SK-N-SH treated with all-trans-retinoic acid at 6 μM for 48 hours (cell line): ENCODE measurements around the gene SBF2.

Source experiments
- ATAC-seq: fragments of 200-7000 bp; cut with Tn5 transposase; 3 replicates; pipeline ENCODE4 v1.9.1; 2020; ENCODE audit warnings: mild to moderate bottlenecking, moderate library complexity
- ARNTL ChIP-seq: fragments of 450-650 bp; formaldehyde crosslinking; IDR thresholded peaks from 2 replicates; pipeline ENCODE4 v1.5.0; 2020; ENCODE audit warnings: low read depth, mild to moderate bottlenecking, moderate library complexity, borderline replicate concordance
- BACH2 ChIP-seq: fragments of 250-450 bp; sonication (Bioruptor Pico); IDR thresholded peaks from 2 replicates; pipeline ENCODE4 v1.9.0; 2021; ENCODE audit warnings: mild to moderate bottlenecking, borderline replicate concordance
- CREB5 ChIP-seq: fragments of 250-450 bp; sonication (Bioruptor Pico); IDR thresholded peaks from 2 replicates; pipeline ENCODE4 v1.5.1; 2020; ENCODE audit warnings: low read depth, mild to moderate bottlenecking, moderate library complexity
- CSDC2 ChIP-seq: fragments of 250-450 bp; sonication (Bioruptor Pico); IDR thresholded peaks from 2 replicates; pipeline ENCODE4 v1.5.0; 2020; ENCODE audit warnings: mild to moderate bottlenecking, moderate library complexity
- ESRRG ChIP-seq: fragments of 250-450 bp; sonication (Bioruptor Pico); IDR thresholded peaks from 2 replicates; pipeline ENCODE4 v1.6.1; 2021; ENCODE audit warnings: mild to moderate bottlenecking
- GLIS3 ChIP-seq: fragments of 250-450 bp; sonication (Bioruptor Pico); IDR thresholded peaks from 2 replicates; pipeline ENCODE4 v1.5.0; 2020; ENCODE audit warnings: mild to moderate bottlenecking, moderate library complexity
- ISL1 ChIP-seq: fragments of 250-450 bp; sonication (Bioruptor Pico); IDR thresholded peaks from 2 replicates; pipeline ENCODE4 v2.1.2; 2022; ENCODE audit warnings: mild to moderate bottlenecking, moderate library complexity
- OSR1 ChIP-seq: fragments of 250-450 bp; sonication (Bioruptor Pico); IDR thresholded peaks from 2 replicates; pipeline ENCODE4 v1.8.0; 2022; ENCODE audit warnings: moderate library complexity, mild to moderate bottlenecking, inconsistent platforms
- PATZ1 ChIP-seq: fragments of 250-450 bp; sonication (Bioruptor Pico); IDR thresholded peaks from 2 replicates; pipeline ENCODE4 v1.8.0; 2020; ENCODE audit warnings: mild to moderate bottlenecking, moderate library complexity, borderline replicate concordance
- SNAI2 ChIP-seq: fragments of 250-450 bp; sonication (Bioruptor Pico); IDR thresholded peaks from 2 replicates; pipeline ENCODE4 v1.5.0; 2020; ENCODE audit warnings: mild to moderate bottlenecking, moderate library complexity
- TCF4 ChIP-seq: fragments of 250-450 bp; sonication (Bioruptor Pico); IDR thresholded peaks from 2 replicates; pipeline ENCODE4 v1.8.0; 2021; ENCODE audit warnings: mild to moderate bottlenecking, moderate library complexity, borderline replicate concordance
- TOX ChIP-seq: fragments of 250-450 bp; sonication (Bioruptor Pico); IDR thresholded peaks from 2 replicates; pipeline ENCODE4 v1.8.0; 2021; ENCODE audit warnings: mild to moderate bottlenecking, moderate library complexity, borderline replicate concordance
- ZC3H10 ChIP-seq: fragments of 250-450 bp; sonication (Bioruptor Pico); IDR thresholded peaks from 2 replicates; pipeline ENCODE4 v1.5.1; 2021; ENCODE audit warnings: mild to moderate bottlenecking, moderate library complexity
- ZFP3 ChIP-seq: fragments of 250-450 bp; sonication (Bioruptor Pico); IDR thresholded peaks from 2 replicates; pipeline ENCODE4 v1.5.0; 2020; ENCODE audit warnings: mild to moderate bottlenecking, moderate library complexity
- ZFP30 ChIP-seq: fragments of 450-650 bp; formaldehyde crosslinking; IDR thresholded peaks from 2 replicates; pipeline ENCODE4 v1.5.0; 2022; ENCODE audit warnings: mild to moderate bottlenecking, moderate library complexity
- ZNF565 ChIP-seq: fragments of 450-650 bp; formaldehyde crosslinking; conservative IDR thresholded peaks from 2 replicates; pipeline ENCODE4 v1.5.0; 2020; ENCODE audit warnings: low read depth, mild to moderate bottlenecking, moderate library complexity
- ZNF70 ChIP-seq: fragments of 450-650 bp; formaldehyde crosslinking; IDR thresholded peaks from 2 replicates; pipeline ENCODE4 v1.5.0; 2020; ENCODE audit warnings: mild to moderate bottlenecking, moderate library complexity
- ZNF8 ChIP-seq: fragments of 450-650 bp; formaldehyde crosslinking; IDR thresholded peaks from 2 replicates; pipeline ENCODE4 v1.5.0; 2020; ENCODE audit warnings: mild to moderate bottlenecking, moderate library complexity
- TF ChIP-seq, protein P1 (sequence below): fragments of 250-450 bp; sonication (Bioruptor Pico); IDR thresholded peaks from 2 replicates; pipeline ENCODE4 v1.5.1; 2021; ENCODE audit warnings: mild to moderate bottlenecking, moderate library complexity

Gene SBF2

GRCh38 chr11:9850224-9850895 lies 443.7 kb downstream of the SBF2 start (continued):
- TF ChIP-seq, protein P1, sequence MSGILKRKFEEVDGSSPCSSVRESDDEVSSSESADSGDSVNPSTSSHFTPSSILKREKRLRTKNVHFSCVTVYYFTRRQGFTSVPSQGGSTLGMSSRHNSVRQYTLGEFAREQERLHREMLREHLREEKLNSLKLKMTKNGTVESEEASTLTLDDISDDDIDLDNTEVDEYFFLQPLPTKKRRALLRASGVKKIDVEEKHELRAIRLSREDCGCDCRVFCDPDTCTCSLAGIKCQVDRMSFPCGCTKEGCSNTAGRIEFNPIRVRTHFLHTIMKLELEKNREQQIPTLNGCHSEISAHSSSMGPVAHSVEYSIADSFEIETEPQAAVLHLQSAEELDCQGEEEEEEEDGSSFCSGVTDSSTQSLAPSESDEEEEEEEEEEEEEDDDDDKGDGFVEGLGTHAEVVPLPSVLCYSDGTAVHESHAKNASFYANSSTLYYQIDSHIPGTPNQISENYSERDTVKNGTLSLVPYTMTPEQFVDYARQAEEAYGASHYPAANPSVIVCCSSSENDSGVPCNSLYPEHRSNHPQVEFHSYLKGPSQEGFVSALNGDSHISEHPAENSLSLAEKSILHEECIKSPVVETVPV (CRISPR knock-in tag), result no peak
- TF ChIP-seq, all 23 proteins: peak for 0

DNA sequence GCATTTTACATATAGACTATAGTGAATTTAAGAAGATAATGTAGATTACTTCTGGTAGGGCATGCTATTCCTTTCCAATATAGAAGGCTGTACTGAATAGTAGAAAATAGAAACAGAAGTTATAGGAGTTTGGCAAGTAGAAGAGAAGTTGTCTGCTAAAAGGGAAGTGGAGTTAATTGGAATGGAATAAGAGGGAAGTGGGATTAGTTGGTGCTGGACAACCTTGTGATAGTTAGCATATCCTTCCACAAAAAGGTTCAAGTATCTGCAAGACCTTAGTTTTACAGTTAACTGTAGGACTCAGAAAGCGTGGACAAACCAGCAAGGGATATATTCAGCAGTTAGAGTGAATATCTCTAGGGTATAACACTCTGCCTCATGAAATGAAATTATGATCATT lies 444.6 kb downstream of the SBF2 start:
- TF ChIP-seq ZC3H10 (CRISPR knock-in tag), result no peak
- TF ChIP-seq TCF4 (CRISPR knock-in tag), result no peak
- TF ChIP-seq ZNF70 (CRISPR knock-in tag), result no peak
- no peak for TF ChIP-seq CSDC2
- no peak for TF ChIP-seq SNAI2 (CRISPR knock-in tag)
- no peak for ATAC-seq

DNA sequence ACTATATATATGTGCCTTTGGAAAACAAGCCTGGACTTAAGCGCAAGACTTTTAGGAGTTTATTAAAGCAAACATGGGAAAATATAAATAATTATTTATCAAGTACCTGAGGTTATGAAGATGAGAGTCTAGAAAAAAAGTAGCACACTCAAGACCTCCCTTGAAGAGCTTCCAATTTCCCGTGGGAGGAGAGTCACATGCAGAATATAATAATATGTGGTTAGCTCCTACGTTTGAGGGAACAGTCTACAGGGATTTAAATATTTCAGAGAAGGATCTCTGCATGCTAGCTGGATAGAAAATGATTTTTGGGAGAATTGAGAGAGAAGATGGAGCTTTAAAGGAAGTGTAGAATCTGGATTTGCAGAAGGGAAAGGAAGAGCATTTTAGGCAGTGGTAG lies 446.4 kb downstream of the SBF2 start:
- TF ChIP-seq PATZ1 (CRISPR knock-in tag), result no peak
- no peak for TF ChIP-seq TOX (CRISPR knock-in tag)
- TF ChIP-seq ZNF8 (CRISPR knock-in tag), result no peak
- no peak for TF ChIP-seq CREB5
- no peak for TF ChIP-seq ZNF565 (CRISPR knock-in tag)
- TF ChIP-seq, protein P1 (CRISPR knock-in tag), result no peak
- no peak for TF ChIP-seq ZNF70 (CRISPR knock-in tag)
- TF ChIP-seq GLIS3 (CRISPR knock-in tag), result no peak
- TF ChIP-seq ISL1, result no peak
- TF ChIP-seq ZFP3 (CRISPR knock-in tag), result no peak
- no peak for TF ChIP-seq ARNTL (CRISPR knock-in tag)
- TF ChIP-seq ZFP30 (CRISPR knock-in tag), result no peak

DNA sequence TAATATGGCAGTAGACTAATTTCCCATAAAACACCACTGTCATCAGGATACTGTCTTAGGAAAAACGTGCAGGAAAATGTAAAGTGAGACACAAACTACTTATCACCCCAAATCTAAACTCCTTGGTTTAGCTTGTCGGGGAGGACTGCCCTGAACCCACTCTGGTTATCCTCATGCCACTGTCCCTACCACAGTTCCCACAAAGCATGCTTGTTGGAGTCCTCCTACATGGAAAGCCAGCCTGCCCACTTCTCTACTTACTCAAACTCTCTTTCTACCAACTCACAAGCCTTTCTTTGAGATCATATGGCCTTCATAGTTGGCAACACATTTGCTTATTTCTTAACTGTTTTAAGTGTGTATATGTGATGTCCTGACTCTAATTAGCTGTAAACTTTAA lies 451.1 kb downstream of the SBF2 start:
- no peak for ATAC-seq
- no peak for TF ChIP-seq ARNTL (CRISPR knock-in tag)
- TF ChIP-seq PATZ1 (CRISPR knock-in tag), result no peak
- no peak for TF ChIP-seq TOX (CRISPR knock-in tag)
- no peak for TF ChIP-seq ISL1
- TF ChIP-seq ZFP30 (CRISPR knock-in tag), result no peak
- TF ChIP-seq, protein P1 (CRISPR knock-in tag), result no peak
- no peak for TF ChIP-seq ZNF70 (CRISPR knock-in tag)
- TF ChIP-seq BACH2 (CRISPR knock-in tag), result no peak
- no peak for TF ChIP-seq ZNF565 (CRISPR knock-in tag)
- no peak for TF ChIP-seq OSR1 (CRISPR knock-in tag)
- no peak for TF ChIP-seq ESRRG (CRISPR knock-in tag)
- no peak for TF ChIP-seq TCF4 (CRISPR knock-in tag)

More for the DNA sequence above, 446.4 kb downstream of the SBF2 start:
- ATAC-seq, result no peak
